GM21786 (cell line): Measurements from ENCODE around the gene ARFGEF3.

Experiments
- ATAC-seq: cut with Tn5 transposase; IDR thresholded peaks from one replicate; pipeline ENCODE4 v1.9.1; 2021; ENCODE audit not compliant: unreplicated experiment

ARFGEF3 gene

DNA sequence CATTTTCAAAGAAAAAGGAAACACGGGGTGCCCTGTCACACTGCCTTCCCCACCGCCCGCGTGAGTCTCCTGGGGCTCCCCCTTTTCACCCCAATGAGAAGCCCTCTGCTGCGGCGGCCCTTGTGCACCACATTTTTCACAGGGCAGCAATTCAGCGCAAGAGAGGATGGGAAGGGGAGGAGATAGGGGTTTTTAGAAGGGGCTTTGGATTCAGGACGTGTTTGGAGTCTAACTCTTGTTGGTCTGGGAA is 726 bp upstream of the ARFGEF3 start:
- ATAC-seq: no peak

DNA sequence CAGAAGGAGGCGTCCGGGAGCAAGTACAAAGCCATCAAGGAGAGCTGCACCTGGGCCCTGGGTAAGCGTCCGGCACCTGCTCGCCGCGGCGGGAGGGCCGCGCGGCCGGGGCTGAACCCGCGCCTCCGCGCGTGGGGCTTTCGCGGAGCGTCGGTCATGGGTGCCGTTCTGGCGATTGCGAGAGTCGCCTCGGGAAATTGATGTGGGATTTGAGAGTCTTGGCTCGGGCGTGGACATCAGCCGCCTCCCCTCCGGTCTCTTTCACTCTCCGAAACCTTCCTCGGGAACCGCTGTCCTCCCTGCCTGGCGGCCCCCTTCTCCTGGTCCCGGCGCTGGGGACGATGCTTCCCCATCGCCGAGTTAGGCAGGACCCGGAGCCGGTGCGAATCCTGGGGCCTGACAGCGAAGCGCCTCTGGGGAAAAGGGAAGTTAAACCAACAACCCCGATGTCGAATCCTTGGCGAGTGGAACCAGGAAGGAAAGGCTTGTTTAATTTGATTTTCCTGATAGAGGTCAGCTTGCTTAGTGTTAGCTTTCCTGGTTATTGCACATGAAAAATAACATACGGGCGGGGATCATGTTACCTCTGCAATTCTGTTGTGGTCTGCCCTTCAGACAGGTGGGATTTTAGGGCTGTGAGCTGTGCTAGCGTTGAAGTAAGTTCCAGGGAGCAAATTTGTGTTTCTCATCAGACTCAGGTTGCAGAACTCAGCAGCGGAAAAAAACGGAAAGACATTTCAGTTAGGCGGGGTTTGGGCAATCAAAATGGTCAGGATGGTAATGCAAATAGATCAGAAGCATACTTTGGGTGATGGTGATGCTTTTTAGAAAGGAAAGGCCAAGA is 594 bp downstream of the ARFGEF3 start:
- peak; percentile 35 for ATAC-seq

DNA sequence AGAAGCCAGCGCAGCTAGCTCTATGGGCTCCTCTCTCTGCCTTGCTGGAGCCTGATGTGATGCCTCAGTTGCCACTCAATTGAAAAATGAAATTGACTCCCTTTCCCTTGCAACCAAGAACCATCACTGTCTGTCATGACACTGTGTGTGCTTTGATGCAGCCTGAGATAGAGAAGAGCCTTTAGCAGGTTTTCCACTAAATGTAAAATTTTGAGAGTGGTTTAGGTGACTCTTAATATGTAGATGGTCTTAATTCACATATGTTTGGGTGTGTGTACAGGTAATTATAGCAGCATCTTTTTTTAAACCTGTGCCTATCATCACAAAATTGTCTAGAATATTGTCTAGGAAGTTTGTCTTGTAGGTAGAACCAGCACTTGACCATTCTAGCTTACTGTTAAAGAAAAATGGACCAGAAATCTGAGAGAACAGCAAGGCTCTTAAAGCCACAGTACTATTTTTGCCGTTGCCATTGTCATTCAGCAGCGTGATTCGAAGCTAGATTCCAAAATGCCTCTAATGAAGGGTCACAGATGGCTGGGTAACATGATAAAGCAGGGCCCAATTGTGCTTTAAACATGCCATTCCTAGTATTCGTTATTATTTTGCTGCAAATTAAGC is 1.3 kb downstream of the ARFGEF3 start:
- no peak for ATAC-seq

DNA sequence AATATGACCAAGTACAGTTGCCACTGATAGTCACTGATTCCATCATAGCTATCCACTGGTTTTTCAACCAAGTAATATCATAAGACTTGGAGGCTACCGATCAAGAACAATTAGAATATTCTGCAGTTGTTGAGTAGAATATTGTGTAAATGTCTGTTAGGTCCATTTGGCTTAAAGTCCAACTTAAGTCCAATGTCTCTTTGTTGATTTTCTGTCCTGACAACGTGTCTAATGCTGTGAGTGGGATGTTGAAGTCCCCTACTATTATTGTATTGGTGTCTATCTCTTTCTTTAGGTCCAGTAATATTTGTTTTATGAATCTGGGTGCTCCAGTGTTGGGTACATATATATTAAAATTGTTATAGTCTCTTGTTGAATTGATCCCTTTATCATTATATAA is 13.9 kb downstream of the ARFGEF3 start:
- ATAC-seq: no peak

DNA sequence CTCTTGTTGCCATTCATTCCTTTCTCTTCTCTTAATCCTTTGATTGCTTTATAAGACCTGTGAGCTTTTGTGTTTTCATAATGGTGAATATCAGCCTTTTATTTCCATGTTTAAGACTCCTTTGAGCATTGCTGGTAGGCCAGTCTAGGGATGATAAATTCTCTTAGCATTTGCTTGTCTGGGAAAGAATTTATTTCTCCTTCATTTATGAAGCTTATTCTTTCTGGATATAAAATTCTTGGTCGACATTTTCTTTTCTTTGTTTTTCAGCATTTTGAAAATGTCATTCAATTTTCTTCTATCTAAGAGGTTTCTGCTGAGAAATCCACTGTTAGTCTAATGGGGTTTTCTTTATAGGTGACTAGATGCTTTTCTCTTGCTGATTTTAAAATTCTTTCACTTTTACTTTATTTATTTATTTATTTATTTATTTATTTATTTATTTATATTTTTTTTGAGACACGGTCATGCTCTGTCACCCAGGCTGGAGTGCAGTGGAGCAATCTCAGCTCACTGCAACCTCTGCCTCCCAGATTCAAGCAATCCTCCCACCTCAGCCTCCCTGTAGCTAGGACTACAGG is 15.0 kb downstream of the ARFGEF3 start:
- no peak for ATAC-seq

DNA sequence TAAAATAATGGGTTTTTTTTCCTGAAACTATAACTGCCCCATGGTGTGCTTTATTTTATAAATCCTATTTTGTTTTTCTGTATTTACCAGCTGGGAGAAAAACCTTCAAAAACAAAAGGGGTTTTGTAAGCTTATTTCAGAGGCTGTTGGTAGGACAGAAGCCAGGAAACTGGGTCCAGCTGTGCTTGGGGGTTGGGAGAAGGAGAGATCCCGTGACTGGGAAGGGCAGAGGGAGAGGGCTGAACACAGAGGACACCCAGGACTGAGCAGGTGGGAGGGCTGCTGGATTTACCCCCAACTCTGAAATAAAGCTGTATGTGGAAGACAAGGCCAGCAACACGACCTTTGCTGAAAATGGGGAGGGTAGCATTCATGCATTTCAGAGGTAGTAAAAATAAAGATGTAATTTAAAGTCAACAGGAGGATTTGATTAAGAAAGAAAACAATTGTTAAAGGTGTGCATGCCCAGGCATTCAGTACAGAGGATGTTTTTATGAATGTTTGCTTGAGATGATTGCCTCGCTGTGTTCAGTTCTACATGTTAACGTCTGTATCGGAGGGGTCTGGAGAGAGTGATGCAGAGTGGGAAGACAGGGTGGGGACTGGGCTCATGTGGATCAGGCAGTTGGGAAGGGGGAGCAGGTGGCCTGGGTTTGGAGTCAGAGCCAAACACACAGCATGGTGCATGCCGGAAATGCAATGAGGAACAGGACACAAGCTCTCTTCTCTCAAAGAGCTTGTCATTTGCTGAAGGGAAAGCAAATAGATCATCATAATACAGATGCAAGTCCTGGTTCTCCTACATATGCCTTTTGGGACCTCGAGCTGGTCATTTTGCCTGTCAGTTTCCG is 21.4 kb downstream of the ARFGEF3 start:
- ATAC-seq: no peak

DNA sequence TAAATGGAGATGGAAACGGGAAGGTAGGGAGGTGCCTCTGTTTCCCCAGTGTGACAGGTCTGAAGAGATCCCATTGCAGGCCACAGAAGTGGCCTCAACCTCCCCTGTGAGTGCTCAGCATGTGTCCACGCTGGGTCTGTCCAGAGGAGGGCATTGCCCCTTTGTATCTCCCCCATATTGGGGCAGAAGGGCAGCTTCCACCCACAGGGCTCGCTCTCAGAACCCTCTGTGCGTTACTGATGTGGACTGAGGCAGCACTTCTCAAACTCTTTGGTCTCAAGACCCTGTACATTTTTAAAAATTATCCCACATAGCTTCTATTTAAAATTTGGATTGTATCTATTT is 22.0 kb downstream of the ARFGEF3 start:
- ATAC-seq: no peak

DNA sequence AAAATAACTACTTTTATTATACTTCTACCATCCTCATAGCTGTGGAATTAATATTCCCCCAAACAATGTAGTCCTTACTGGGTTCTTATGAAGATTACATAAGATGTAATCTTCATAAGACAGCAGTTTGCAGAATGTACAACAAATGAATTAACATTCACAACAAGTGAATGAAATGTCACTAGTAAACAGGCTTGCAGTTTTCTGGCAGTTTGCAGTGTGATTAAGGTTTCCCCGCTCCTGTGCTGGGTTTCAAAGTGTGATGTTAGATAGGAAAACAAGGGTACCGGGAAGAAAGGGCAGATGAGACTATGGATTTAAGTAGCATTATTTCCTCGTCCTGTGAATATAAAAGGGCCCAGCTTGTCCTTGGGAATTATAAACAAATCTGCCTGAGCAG is 22.5 kb downstream of the ARFGEF3 start:
- ATAC-seq: no peak

DNA sequence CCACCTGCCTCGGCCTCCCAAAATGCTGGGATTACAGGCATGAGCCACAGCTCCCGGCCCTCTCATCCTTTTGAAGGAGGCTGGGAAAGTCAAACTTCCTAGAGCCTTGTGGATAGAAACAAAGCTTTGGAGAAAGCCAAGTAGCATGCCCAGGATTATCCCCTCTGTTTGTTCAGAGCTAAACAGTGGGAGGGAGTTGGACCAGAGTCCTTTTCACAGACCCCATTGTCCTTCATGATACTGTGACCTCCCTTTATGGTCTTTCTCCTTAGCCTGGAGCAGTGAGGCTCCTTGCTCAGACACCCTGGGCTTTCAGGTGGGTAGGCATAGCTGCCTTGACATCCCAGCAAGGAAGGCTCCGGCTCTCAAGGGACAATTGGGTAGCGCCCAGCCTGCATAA is 25.4 kb downstream of the ARFGEF3 start:
- no peak for ATAC-seq

DNA sequence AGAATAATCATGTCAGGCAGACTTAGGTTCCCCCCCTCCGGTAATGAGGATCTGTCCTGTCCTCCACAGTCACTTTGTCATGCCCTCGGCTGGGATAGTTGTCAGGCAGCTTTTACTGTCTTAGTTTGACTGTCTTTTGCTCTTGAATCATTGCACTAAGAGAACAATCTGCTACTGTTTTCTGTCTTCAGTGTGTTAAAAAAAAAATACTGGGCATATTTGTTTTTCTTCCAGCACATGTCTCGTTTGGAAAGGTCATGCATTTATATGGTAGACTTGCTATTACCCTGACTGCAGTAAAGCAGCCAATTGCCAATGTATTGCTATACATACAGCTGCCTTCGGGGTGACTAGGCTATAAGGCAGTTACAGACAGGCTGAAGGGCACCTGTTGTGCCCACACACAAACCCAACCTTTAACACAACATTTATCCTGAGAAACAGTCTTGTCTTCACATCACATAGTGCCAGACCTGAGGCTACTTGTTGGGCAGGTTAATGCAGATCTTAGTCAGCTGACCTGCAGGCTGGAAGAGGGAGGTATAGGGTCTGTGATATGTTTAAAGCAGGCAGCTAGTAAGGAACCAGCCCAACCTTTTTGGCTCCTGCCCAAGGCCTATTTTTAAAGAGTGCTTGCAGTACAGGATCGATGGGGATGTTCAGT is 26.7 kb downstream of the ARFGEF3 start:
- ATAC-seq: no peak

DNA sequence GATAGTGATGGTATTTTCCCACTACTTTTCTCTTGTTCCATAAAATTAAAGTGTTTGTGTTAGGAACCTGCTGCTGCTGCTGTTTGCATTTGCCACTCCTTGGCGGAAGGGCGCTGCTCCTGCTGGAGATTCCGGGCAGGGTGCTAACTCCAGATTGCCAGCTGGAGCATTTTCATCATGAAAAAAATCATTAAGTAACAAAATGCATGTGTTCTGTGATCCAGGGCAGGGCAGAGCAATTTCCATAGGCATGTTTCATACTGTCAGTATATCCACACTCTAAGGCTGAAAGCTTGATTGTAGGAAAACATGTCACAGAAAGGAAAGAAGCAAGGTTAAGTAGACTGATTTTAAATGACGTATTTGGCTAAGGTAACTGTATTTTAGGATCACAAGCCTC is 32.5 kb downstream of the ARFGEF3 start:
- ATAC-seq: no peak

DNA sequence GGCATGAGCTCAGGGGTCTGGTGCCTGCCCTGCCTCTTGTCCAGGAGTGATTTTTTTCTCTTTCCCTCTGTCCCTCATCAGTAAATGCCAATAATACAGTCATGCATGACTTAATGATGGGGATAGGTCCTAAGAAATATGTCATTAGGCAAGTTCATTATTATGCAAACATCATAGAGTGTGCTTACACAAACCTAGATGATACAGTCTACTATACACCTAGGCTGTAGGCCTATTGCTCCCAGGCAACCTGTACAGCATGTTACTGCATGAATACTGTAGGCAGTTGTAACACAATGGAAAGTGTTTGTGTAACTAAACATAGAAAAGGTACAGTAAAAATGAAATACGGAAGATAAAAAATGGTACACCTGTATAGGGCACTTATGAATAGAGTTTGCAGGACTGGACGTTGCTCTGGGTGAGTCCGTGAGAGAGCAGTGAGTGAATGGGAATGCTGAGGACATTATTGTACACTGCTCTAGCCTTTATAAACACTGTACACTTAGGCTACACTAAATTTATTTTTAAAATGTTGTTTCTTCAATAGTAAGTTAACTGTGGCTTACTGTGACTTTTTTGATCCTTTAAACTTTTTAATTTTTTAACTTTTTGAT is 34.5 kb downstream of the ARFGEF3 start:
- ATAC-seq: no peak

DNA sequence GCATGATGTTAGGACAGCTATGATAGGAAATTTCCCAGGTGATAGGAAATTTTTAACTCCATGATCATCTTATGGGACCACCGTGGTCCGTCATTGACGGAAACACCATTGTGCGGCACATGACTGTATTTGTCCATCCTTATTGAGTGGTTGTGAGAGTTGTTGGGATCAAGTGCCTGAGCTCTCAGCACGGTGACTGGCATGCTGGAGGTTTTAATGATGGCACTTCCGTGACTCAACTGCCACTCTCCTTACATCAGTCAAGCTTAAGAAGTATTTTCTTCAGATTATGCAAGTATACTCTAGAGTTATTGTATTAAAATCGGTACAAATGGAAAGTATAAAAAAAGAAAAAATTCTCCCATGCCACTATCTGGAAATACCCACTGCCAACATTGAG is 35.8 kb downstream of the ARFGEF3 start:
- ATAC-seq: no peak

DNA sequence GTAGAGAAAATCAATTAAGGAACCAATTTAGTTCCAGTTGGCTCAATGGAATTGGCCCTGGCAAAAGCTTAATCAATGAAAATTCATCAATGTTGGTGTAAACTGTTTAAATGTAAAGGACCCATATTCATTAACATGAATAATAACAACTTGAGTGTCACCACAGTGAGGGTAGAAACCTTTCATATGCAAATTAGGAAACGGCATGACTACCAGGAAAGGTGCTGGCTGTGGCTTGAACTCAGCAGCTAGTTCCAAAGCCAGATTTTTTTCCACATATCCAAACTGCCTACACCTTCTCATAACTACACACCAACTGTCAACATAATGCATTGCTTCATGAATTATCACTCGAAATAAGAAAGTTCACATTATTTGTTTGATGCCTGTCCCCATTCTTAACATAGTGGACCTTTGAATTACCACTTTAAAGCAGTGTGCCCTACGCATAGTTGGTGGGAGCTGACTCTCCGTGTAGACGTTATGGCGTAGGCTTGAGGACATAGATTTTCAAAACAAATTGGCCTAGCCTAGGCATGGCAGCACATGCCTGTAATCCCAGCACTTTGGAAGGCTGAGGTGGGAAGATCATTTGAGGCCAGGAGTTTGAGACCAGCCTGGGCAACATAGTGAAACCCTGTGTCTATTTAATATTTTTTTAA is 36.8 kb downstream of the ARFGEF3 start:
- ATAC-seq: no peak

DNA sequence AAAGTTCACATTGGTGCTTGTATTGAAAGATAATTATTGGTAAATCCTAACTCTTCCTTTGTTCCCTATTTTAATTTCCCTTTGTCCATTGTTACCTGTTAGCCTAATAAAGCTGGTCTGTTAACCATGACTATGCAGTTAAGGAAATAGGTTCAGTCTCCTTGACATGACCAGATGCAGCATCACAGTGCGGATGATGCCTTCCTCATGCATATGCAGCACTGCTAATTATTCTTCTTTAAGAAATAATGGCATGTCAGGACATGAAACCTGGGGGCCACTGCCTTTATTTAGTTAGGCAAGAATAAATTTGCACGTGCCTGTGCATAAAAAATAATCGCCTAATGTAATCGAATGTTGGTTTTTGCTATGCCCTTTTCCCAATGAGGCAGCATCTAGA is 40.1 kb downstream of the ARFGEF3 start:
- no peak for ATAC-seq

DNA sequence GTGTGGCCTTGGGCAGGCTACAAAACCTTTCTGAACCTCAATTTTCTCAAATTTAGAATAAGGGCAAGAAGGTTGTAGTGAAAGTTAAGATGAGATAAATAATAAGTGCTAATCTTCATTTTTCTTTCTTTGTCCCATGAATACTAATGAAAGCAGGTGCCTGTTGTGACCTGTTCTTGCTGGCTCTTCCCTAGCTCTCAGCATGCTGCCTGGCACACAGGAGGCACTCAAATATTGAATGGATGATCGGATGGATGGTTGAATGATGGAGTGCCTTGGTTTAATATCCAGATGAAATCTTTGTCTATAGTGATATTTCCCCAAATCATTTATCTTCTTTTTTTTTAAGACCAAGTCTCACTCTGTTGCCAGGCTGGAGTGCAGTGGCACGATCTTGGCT is 41.6 kb downstream of the ARFGEF3 start:
- no peak for ATAC-seq

DNA sequence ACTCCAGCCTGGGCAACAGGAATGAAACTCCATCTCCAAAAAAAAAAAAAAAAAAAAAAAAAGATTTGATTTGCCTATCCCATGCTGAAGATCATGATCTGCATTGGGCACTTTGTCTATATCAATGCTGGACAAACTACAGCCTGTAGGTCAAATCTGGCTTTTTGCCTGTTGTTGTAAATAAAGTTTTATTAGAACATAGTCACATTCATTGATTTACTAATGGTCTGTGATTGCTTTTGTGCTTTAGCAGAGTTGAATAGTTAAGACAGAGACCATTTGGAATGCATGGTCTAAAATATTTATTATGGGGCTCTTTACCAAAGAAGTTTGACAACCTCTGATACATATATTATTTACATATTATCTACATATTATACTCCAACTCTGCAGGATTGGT is 42.6 kb downstream of the ARFGEF3 start:
- no peak for ATAC-seq

DNA sequence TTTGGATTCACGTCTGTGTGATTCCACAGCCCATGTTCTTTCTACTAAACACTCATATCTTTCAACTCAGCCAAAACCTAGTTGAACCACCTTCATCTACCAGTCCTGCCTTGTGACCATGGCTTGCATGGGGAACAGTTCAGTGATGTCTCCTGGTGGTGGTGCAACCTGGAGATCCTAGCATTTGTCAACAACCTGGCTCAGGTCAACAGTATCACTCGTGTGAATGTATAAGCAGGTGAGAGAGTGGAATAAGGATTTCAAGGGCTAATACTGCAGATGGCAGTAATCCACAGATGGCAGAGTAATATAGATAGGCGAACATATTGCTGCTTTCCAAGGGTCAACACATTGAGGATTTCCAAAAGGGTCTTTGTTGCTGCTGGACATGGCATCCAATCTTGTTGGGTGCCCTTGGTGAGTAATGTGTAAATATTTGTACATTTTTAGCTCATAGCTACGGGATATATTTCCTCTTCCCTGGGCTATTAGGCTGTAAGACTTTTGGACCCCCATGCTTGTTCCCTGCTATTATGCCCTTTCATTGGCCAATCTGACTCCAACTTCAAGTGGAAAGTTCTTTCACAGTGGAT is 43.1 kb downstream of the ARFGEF3 start:
- no peak for ATAC-seq

DNA sequence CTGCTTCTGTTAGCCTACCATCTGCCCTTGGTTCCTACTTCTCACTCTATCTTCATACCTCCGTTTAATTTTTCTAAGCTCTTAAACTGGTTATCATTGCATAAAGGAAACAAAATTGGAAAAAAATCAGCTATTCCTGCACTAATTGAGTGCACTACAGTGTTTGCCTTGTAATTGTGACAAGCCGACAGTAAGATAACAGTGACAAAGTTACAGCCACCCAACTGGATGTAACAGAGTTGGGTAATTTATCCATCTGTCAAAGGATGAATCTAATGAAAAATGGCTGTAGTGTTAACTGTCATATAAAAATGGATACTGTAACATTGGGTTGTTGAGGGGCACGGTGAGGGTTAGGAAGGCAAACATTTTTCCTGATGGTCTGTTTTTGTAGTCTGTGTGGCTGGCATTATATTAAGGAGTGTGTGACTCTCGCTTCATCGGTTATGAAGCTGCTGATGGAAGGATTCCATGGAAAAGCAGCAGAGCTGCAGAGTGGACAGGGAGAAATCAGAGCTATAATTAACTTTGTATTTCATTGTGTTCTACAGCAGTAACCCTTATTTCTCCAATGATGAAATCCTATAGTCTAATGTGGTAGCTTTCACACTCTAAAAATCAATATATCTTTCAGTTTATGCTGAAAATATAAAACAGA is 43.8 kb downstream of the ARFGEF3 start:
- ATAC-seq: no peak

DNA sequence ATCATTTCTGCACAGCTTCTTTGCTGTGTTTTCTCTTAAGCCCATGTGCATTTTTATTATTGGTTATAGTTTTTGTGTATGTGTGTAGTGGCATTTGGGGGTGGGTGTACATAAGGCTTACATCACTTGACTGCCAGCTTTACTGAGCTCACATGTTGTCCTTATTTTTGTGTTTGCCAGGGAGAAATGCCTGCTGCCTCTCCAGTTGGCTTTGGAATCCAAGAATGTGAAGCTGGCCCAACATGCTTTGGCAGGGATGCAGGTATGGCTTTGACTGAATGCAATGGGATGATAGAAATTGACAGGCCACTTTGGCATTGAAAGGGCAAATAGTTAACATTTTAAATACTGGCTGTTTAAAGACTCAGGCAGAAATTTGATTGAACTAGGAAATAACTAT is 45.1 kb downstream of the ARFGEF3 start:
- ATAC-seq: no peak
